A549 (cell line): ENCODE results near the gene CMTM2. TPM values are rescaled to one million over a fixed set of nuclear protein-coding genes. Genes with fewer than 3 reads are reported as not detected.

Experiments used
- ATAC-seq, 2 experiments: fragments of 200-7000 bp in 1 of 2; fragments of >200 bp in 1 of 2; cut with Nextera tagmentation in 1 of 2; cut with Tn5 transposase in 1 of 2; 3 replicates each; pipeline versions ENCODE4 v1.8.0 to v1.9.1; 2018 to 2020; ENCODE audit warnings: mild to moderate bottlenecking in 1 of 2, moderate library complexity in 1 of 2
- CTCF ChIA-PET: fragments of 300-600 bp; sonication (Branson Sonifier 250); formaldehyde crosslinking; extraction: SDS; loops from one replicate; lab custom pipeline; 2021; ENCODE audit warnings: antibody characterized with exemption, inconsistent platforms; lab: Yijun Ruan, JAX
- POLR2A ChIA-PET: fragments of 350-600 bp; formaldehyde crosslinking; extraction: SDS; loops from one replicate; lab custom pipeline; 2021; ENCODE audit warnings: antibody characterized with exemption, inconsistent platforms; lab: Yijun Ruan, JAX
- DNase-seq, 2 experiments: peaks; one replicate each; pipeline versions ENCODE4 v3.0.0 to v3.0.0-alpha.2; 2011 to 2016; ENCODE audit warnings: low read depth in 1 of 2, low spot score in 1 of 2
- FAIRE-seq: peaks from 2 replicates; lab custom pipeline; 2011; peaks lifted over from hg19 to GRCh38; lab: Jason Lieb, UNC
- H3K27ac ChIP-seq, 2 experiments: fragments of >200 bp; sonication (Bioruptor Twin); formaldehyde crosslinking; 3 replicates each; pipeline ENCODE4 v1.5.1; 2016 to 2017
- H3K4me1 ChIP-seq: fragments of >200 bp; sonication (Bioruptor Twin); formaldehyde crosslinking; 3 replicates; pipeline ENCODE4 v1.6.1; 2016
- H3K4me2 ChIP-seq: fragments of >200 bp; sonication (Bioruptor Twin); formaldehyde crosslinking; 3 replicates; pipeline ENCODE4 v1.6.1; 2016
- H3K4me3 ChIP-seq: fragments of >200 bp; sonication (Bioruptor Twin); formaldehyde crosslinking; 3 replicates; pipeline ENCODE4 v1.5.1; 2016
- H3K9me3 ChIP-seq: fragments of >200 bp; sonication (Bioruptor Twin); formaldehyde crosslinking; 3 replicates; pipeline ENCODE4 v1.6.1; 2016
- BCL3 ChIP-seq: fragments of >200 bp; sonication (Bioruptor Twin); formaldehyde crosslinking; IDR thresholded peaks from 3 replicates; pipeline ENCODE4 v1.6.1; 2016
- CEBPB ChIP-seq, 2 experiments: fragments of >200 bp in 1 of 2; sonication (Bioruptor Twin) in 1 of 2; formaldehyde crosslinking in 1 of 2; IDR thresholded peaks; 2 replicates each; pipeline ENCODE4 v1.6.1; 2012 to 2016
- ELK1 ChIP-seq: fragments of 150-350 bp; IDR thresholded peaks from 2 replicates; pipeline ENCODE4 v1.6.1; 2014; ENCODE audit warnings: low read depth, mild to moderate bottlenecking, low read length
- GATA3 ChIP-seq: IDR thresholded peaks from 2 replicates; pipeline ENCODE4 v1.6.1; 2012; ENCODE audit warnings: borderline replicate concordance
- HES2 ChIP-seq: fragments of >200 bp; sonication (Bioruptor Twin); formaldehyde crosslinking; IDR thresholded peaks from 2 replicates; pipeline ENCODE4 v1.6.1; 2016
- HMGXB4 ChIP-seq: fragments of 250-450 bp; sonication (Bioruptor Pico); IDR thresholded peaks from 2 replicates; pipeline ENCODE4 v1.5.0; 2021; ENCODE audit warnings: mild to moderate bottlenecking, moderate library complexity, borderline replicate concordance
- HOXB5 ChIP-seq: fragments of 250-450 bp; sonication (Bioruptor Pico); IDR thresholded peaks from 2 replicates; pipeline ENCODE4 v1.5.0; 2020; ENCODE audit warnings: mild to moderate bottlenecking, moderate library complexity
- JUN ChIP-seq, 2 experiments: fragments of >200 bp; sonication (Bioruptor Twin); formaldehyde crosslinking; IDR thresholded peaks; 2 replicates in 1 of 2; 3 replicates in 1 of 2; pipeline ENCODE4 v1.6.1; 2016 to 2017
- KDM1A ChIP-seq: fragments of 200-600 bp; sonication (generic); IDR thresholded peaks from 2 replicates; pipeline ENCODE4 v1.6.1; 2016; ENCODE audit warnings: low read depth, mild to moderate bottlenecking
- KDM5A ChIP-seq: fragments of 200-600 bp; sonication (generic); IDR thresholded peaks from 2 replicates; pipeline ENCODE4 v1.6.1; 2016; ENCODE audit warnings: antibody characterized with exemption, mild to moderate bottlenecking
- MAFK ChIP-seq: fragments of 450-650 bp; IDR thresholded peaks from 2 replicates; pipeline ENCODE4 v1.6.1; 2014; ENCODE audit not compliant: partially characterized antibody
- MAX ChIP-seq: IDR thresholded peaks from 2 replicates; pipeline ENCODE4 v1.6.1; 2012
- MAZ ChIP-seq: fragments of 150-350 bp; IDR thresholded peaks from 2 replicates; pipeline ENCODE4 v1.6.1; 2014; ENCODE audit warnings: antibody characterized with exemption, low read depth, low read length, borderline replicate concordance
- MYC ChIP-seq: IDR thresholded peaks from 2 replicates; pipeline ENCODE4 v1.6.1; 2012; ENCODE audit warnings: mild to moderate bottlenecking, inconsistent platforms, low read length, improper control_type of control experiment, borderline replicate concordance
- NPAS2 ChIP-seq: fragments of 250-450 bp; sonication (Bioruptor Pico); IDR thresholded peaks from 2 replicates; pipeline ENCODE4 v1.8.0; 2022; ENCODE audit warnings: mild to moderate bottlenecking, moderate library complexity, borderline replicate concordance
- NR3C1 ChIP-seq: fragments of >200 bp; sonication (Bioruptor Twin); formaldehyde crosslinking; IDR thresholded peaks from 3 replicates; pipeline ENCODE4 v1.6.1; 2017
- RAD21 ChIP-seq, 2 experiments: fragments of >200 bp in 1 of 2; sonication (Bioruptor Twin) in 1 of 2; formaldehyde crosslinking in 1 of 2; IDR thresholded peaks in 1 of 2; conservative IDR thresholded peaks in 1 of 2; 2 replicates in 1 of 2; 3 replicates in 1 of 2; pipeline ENCODE4 v1.6.1; 2012 to 2018; ENCODE audit warnings: inconsistent platforms in 1 of 2
- USF2 ChIP-seq: fragments of 450-650 bp; IDR thresholded peaks from 2 replicates; pipeline ENCODE4 v1.6.1; 2014; ENCODE audit warnings: antibody characterized with exemption
- ZFP36 ChIP-seq: fragments of 450-650 bp; IDR thresholded peaks from 2 replicates; pipeline ENCODE4 v1.6.1; 2014; ENCODE audit warnings: borderline replicate concordance; ENCODE audit not compliant: partially characterized antibody
- ZNF302 ChIP-seq: fragments of 250-450 bp; sonication (Bioruptor Pico); IDR thresholded peaks from 2 replicates; pipeline ENCODE4 v1.9.0; 2021; ENCODE audit warnings: inconsistent platforms, mild to moderate bottlenecking, moderate library complexity
- WGBS: methylation state at CpG from one replicate; pipeline ENCODE4 v1.1.6; 2017; ENCODE audit errors: missing lambda C conversion rate; 5-methylcytosine and 5-hydroxymethylcytosine counted together
- polyA plus RNA-seq, 4 experiments: library from polyadenylated mRNA; depleted of rRNA in 3 of 4; stranded (reverse); fragments of >200 nt; fragmentation: RNase III in 1 of 4; extraction: RNeasy Plus Mini Kit Qiagen cat#74134 plus additional on column Dnase treatment in 1 of 4; gene quantifications; 2 replicates in 3 of 4; 3 replicates in 1 of 4; pipeline ENCODE4 v1.2.3, GENCODE V29; 2011 to 2017

Gene CMTM2
- polyA plus RNA-seq, 2 of the 4 experiments (the other 2 are of a cell fraction): 0.15 TPM; not detected in 1

- Histone ChIP-seq H3K4me3 (no peak overlapping the region), H3K9me3 (no peaks in the 10 kb centered on the region), H3K4me2 (no peak overlapping the region)
- 79% methylated on average over 4 of the region's 4 CpGs for WGBS
- POLR2A ChIA-PET: interaction anchor here (0.6 kb wide), 1 partner anchor 81 kb away, joined by 6 read pairs; no protein-coding TSS in a partner anchor
- TF ChIP-seq MYC (no peak), MAFK (peak; percentile 73), KDM5A (no peak), USF2 (no peak), HOXB5 (no peak), RAD21 (conservative IDR thresholded peaks at IDR 0.05 in 1 of 2, IDR thresholded peaks at IDR 0.05 in 1 of 2) (no peak), MAX (no peak), JUN (IDR thresholded peaks at IDR 0.05) (no peak)
- TF ChIP-seq, all 56 proteins: peak for 1
- H3K27ac ChIP-seq: no peak overlapping the region
- no peaks in the 10 kb centered on the region for H3K4me1 ChIP-seq
- ATAC-seq (no peak), FAIRE-seq (no peak), DNase-seq (no peak)
- CTCF ChIA-PET: interaction anchor here (0.9 to 2.6 kb wide), 4 partner anchors 10 to 184 kb away, joined by 3 to 11 read pairs (median 6); partner anchors contain the start of gene CMTM3
Observed at GRCh38 chr16:66591018-66591417, 11.8 kb downstream of the CMTM2 start.

- H3K27ac ChIP-seq: no peak overlapping the region
- no peak overlapping the region for H3K4me2 ChIP-seq
- no peak for TF ChIP-seq HMGXB4 (CRISPR knock-in tag)
- no peak for TF ChIP-seq CEBPB (IDR thresholded peaks at IDR 0.05)
- no peak for TF ChIP-seq ZFP36
- TF ChIP-seq ZNF302 (CRISPR knock-in tag): no peak
- TF ChIP-seq NPAS2 (CRISPR knock-in tag): no peak
- TF ChIP-seq HES2: no peak
- TF ChIP-seq MAFK: no peak
- no peak for TF ChIP-seq KDM1A
- no peak for TF ChIP-seq NR3C1
- no peak for TF ChIP-seq ELK1
- TF ChIP-seq MAZ: no peak
- no peak for TF ChIP-seq BCL3
- TF ChIP-seq GATA3: no peak
- TF ChIP-seq, all 56 proteins: peak for 0
- ATAC-seq (no peak), DNase-seq (no peak), FAIRE-seq (no peak)
- POLR2A ChIA-PET: no interaction called here
- WGBS: 54% methylated on average over 3 of the region's 3 CpGs
- Histone ChIP-seq H3K4me1 (no peaks in the 10 kb centered on the region), H3K9me3 (no peaks in the 10 kb centered on the region), H3K4me3 (no peak overlapping the region)
- CTCF ChIA-PET: interaction anchor here (0.8 to 1.4 kb wide), 2 partner anchors 9 to 16 kb away, joined by 3 read pairs; no protein-coding TSS in a partner anchor
Observed at GRCh38 chr16:66592241-66592640, 13.0 kb downstream of the CMTM2 start.
